HCT116 (cell line): Measurements from ENCODE around the gene NUCB2. TPM values are rescaled to one million over a fixed set of nuclear protein-coding genes. Genes with fewer than 3 reads are reported as not detected.

Source experiments
- ATAC-seq: fragments of 200-7000 bp; cut with Tn5 transposase; 2 replicates; pipeline ENCODE4 v1.9.1; 2020; ENCODE audit warnings: mild to moderate bottlenecking, moderate library complexity
- BruUV-seq: library from RNA; stranded (reverse); fragments of 400-500 nt; replicated peaks from 2 replicates; lab custom pipeline; 2021; lab: Mats Ljungman, UMichigan
- CTCF ChIA-PET: fragments of 300-600 bp; sonication (Branson Sonifier 250); formaldehyde crosslinking; loops from one replicate; lab custom pipeline; 2021; ENCODE audit warnings: antibody characterized with exemption; lab: Charles Lee
- POLR2A ChIA-PET: fragments of 300-600, 350-600 bp; sonication (Branson Sonifier 250); formaldehyde crosslinking; loops from one replicate; lab custom pipeline; 2021; ENCODE audit warnings: antibody characterized with exemption; lab: Charles Lee
- RAD21 ChIA-PET, 2 experiments: fragments of 300-600 bp; sonication (Branson Sonifier 250); formaldehyde crosslinking; loops; one replicate each; lab custom pipeline; 2023; ENCODE audit warnings: low total read pairs in 2 of 2; ENCODE audit not compliant: uncharacterized antibody in 2 of 2, unreplicated experiment in 2 of 2, low non-redundant PET in 1 of 2; lab: Charles Lee
- DNase-seq: peaks from one replicate; pipeline ENCODE4 v3.0.0-alpha.2; 2010; ENCODE audit warnings: low read depth, low spot score
- H2AFZ ChIP-seq: fragments of 200-600 bp; shearing (Covaris generic), sonication (generic); 2 replicates; pipeline ENCODE4 v1.6.1; 2017; ENCODE audit warnings: low read depth, mixed run types, mixed read lengths, antibody characterized with exemption, low read length; ENCODE audit not compliant: poor library complexity, severe bottlenecking
- H3K27ac ChIP-seq: 2 replicates; pipeline ENCODE4 v1.5.1; 2012; ENCODE audit warnings: low read depth, low read length
- H3K27me3 ChIP-seq: fragments of 200-600 bp; sonication (generic); 2 replicates; pipeline ENCODE4 v1.6.1; 2016; ENCODE audit warnings: mixed run types, low read length, mixed read lengths; ENCODE audit not compliant: insufficient read depth
- H3K36me3 ChIP-seq, 2 experiments: fragments of 200-500 bp in 1 of 2; fragments of 200-600 bp in 1 of 2; sonication (Bioruptor generic) in 1 of 2; sonication (generic) in 1 of 2; 2 replicates each; pipeline versions ENCODE4 v1.5.1 to v1.6.1; 2014 to 2016; ENCODE audit warnings: low read length in 2 of 2, inconsistent platforms in 1 of 2, mixed read lengths in 1 of 2, mixed run types in 1 of 2; ENCODE audit not compliant: insufficient read depth in 2 of 2, control insufficient read depth in 1 of 2
- H3K4me1 ChIP-seq, 2 experiments: fragments of 200-600 bp in 1 of 2; sonication (generic) in 1 of 2; 2 replicates each; pipeline versions ENCODE4 v1.5.1 to v1.6.1; 2012 to 2017; ENCODE audit warnings: low read length in 2 of 2, inconsistent platforms in 1 of 2, mild to moderate bottlenecking in 1 of 2, mixed read lengths in 1 of 2, mixed run types in 1 of 2, moderate library complexity in 1 of 2; ENCODE audit not compliant: insufficient read depth in 2 of 2, control insufficient read depth in 1 of 2
- H3K4me2 ChIP-seq: fragments of 200-600 bp; sonication (generic); 2 replicates; pipeline ENCODE4 v1.6.1; 2017; ENCODE audit warnings: mixed run types, low read length, mixed read lengths
- H3K4me3 ChIP-seq, 2 experiments: fragments of 200-600 bp in 1 of 2; sonication (generic) in 1 of 2; replicated peaks in 1 of 2; 2 replicates each; pipeline ENCODE4 v1.5.1; 2011 to 2016; ENCODE audit warnings: low read length in 2 of 2, control low read depth in 1 of 2, low read depth in 1 of 2, mild to moderate bottlenecking in 1 of 2, mixed read lengths in 1 of 2, mixed run types in 1 of 2
- H3K79me2 ChIP-seq: fragments of 200-600 bp; sonication (generic); 2 replicates; pipeline ENCODE4 v1.6.1; 2017; ENCODE audit warnings: mild to moderate bottlenecking, mixed run types, low read length, moderate library complexity, mixed read lengths; ENCODE audit not compliant: insufficient read depth
- H3K9ac ChIP-seq: fragments of 200-600 bp; sonication (generic); 2 replicates; pipeline ENCODE4 v1.6.1; 2016; ENCODE audit warnings: low read length, mixed read lengths
- H3K9me2 ChIP-seq: fragments of 200-600 bp; sonication (generic), shearing (Covaris generic); 2 replicates; pipeline ENCODE4 v1.6.1; 2017; ENCODE audit warnings: mixed run types, mild to moderate bottlenecking, moderate library complexity; ENCODE audit not compliant: insufficient read depth
- H3K9me3 ChIP-seq, 2 experiments: fragments of 200-500 bp in 1 of 2; fragments of 200-600 bp in 1 of 2; sonication (Bioruptor generic) in 1 of 2; sonication (generic) in 1 of 2; 2 replicates each; pipeline ENCODE4 v1.6.1; 2014 to 2017; ENCODE audit warnings: low read length in 2 of 2, mixed read lengths in 2 of 2, inconsistent platforms in 1 of 2, low read depth in 1 of 2, mild to moderate bottlenecking in 1 of 2, mixed run types in 1 of 2, moderate library complexity in 1 of 2; ENCODE audit not compliant: control insufficient read depth in 1 of 2, insufficient read depth in 1 of 2
- H4K20me1 ChIP-seq: fragments of 200-600 bp; sonication (generic), shearing (Covaris generic); 2 replicates; pipeline ENCODE4 v1.6.1; 2017; ENCODE audit warnings: mixed run types, mild to moderate bottlenecking, moderate library complexity; ENCODE audit not compliant: insufficient read depth
- CTCF ChIP-seq, 3 experiments: fragments of 200-600 bp in 1 of 3; sonication (generic) in 1 of 3; IDR thresholded peaks in 2 of 3; conservative IDR thresholded peaks in 1 of 3; 2 replicates each; pipeline ENCODE4 v1.5.1; 2012 to 2017; ENCODE audit warnings: low read depth in 2 of 3, low read length in 2 of 3, antibody characterized with exemption in 1 of 3, borderline replicate concordance in 1 of 3, control low read depth in 1 of 3, mild to moderate bottlenecking in 1 of 3, mixed read lengths in 1 of 3, mixed run types in 1 of 3, moderate library complexity in 1 of 3; ENCODE audit not compliant: insufficient read depth in 1 of 3
- EGR1 ChIP-seq: IDR thresholded peaks from 2 replicates; pipeline ENCODE4 v1.6.1; 2012; ENCODE audit warnings: low read depth
- MAX ChIP-seq: IDR thresholded peaks from 2 replicates; pipeline ENCODE4 v1.6.1; 2012
- POLR2A ChIP-seq: IDR thresholded peaks from 2 replicates; pipeline ENCODE4 v1.7.0; 2011; ENCODE audit warnings: borderline replicate concordance; ENCODE audit not compliant: insufficient read depth, insufficient read length; ENCODE audit errors: extremely low read depth
- POLR2AphosphoS5 ChIP-seq: IDR thresholded peaks from 2 replicates; pipeline ENCODE4 v1.6.1; 2011; ENCODE audit warnings: mild to moderate bottlenecking, low read depth, low read length, moderate library complexity
- REST ChIP-seq: IDR thresholded peaks from 2 replicates; pipeline ENCODE4 v1.6.1; 2012; ENCODE audit warnings: low read depth
- SIN3A ChIP-seq: IDR thresholded peaks from 2 replicates; pipeline ENCODE4 v1.6.1; 2012; ENCODE audit warnings: low read depth
- SP1 ChIP-seq: IDR thresholded peaks from 2 replicates; pipeline ENCODE4 v1.6.1; 2012; ENCODE audit warnings: low read depth
- intact Hi-C: fragments of 100-400 bp; cut with micrococcal nuclease; formaldehyde crosslinking; loops from 2 replicates; pipeline ENCODE4 v1.10.0; 2022
- total RNA-seq: library from RNA; stranded (reverse); gene quantifications from one replicate; pipeline ENCODE4 v1.2.1, GENCODE V29; 2021; ENCODE audit not compliant: unreplicated experiment

Gene NUCB2
- total RNA-seq, 1 experiment from 2014 or later = 40.6 TPM

GRCh38 chr11:17366495-17366894, 90.0 kb downstream of the NUCB2 start:
- POLR2A ChIA-PET = no interaction called here
- ATAC-seq = no peak
- Histone ChIP-seq H3K27ac (no peak overlapping the region), H3K36me3 (0 out of 4 replicates have a peak, but pooled peaks cover 0 to 6% of the 10 kb centered on the region in 2 experiments), H3K4me1 (no peaks in the 10 kb centered on the region), H3K27me3 (no peaks in the 10 kb centered on the region)
- intact Hi-C loops = no loop called here
- TF ChIP-seq REST (no peak), EGR1 (no peak), POLR2AphosphoS5 (no peak), SIN3A (no peak), POLR2A (no peak), SP1 (no peak), MAX (no peak), CTCF (IDR thresholded peaks at IDR 0.05 in 2 of 3, conservative IDR thresholded peaks at IDR 0.05 in 1 of 3; ENCODE audit: borderline replicate concordance in 1 of 3, insufficient read depth in 1 of 3, low read depth in 2 of 3, low read length in 2 of 3) (no peak)
- TF ChIP-seq, all 23 proteins: peak for 0
- no peak overlapping the region for H2AFZ ChIP-seq
- RAD21 ChIA-PET = no interaction called here
- no peak for DNase-seq
- no peaks in the 10 kb centered on the region for H4K20me1 ChIP-seq
- H3K9me2 ChIP-seq = no peaks in the 10 kb centered on the region
- H3K4me3 ChIP-seq = no peak overlapping the region
- no peak overlapping the region for H3K9ac ChIP-seq
- no peak overlapping the region for H3K4me2 ChIP-seq
- BruUV-seq = no TSS peak
- peaks cover 8 to 25% of the 10 kb centered on the region in 2 experiments; a peak in 2 of 4 replicates for H3K9me3 ChIP-seq
- H3K79me2 ChIP-seq = no peaks in the 10 kb centered on the region
- CTCF ChIA-PET = interaction anchor here (1.0 to 1.2 kb wide), 2 partner anchors 13 to 16 kb away, joined by 3 read pairs; no protein-coding TSS in a partner anchor
